SK-N-SH (cell line): ENCODE measurements around the gene NAALADL2. TPM values are rescaled to one million over a fixed set of nuclear protein-coding genes. Genes with fewer than 3 reads are reported as not detected.
A peak's percentile ranks its signal among the peaks of the same experiment; 100 is the strongest.

Experiments
- CTCF ChIA-PET: fragments of 300-600, 350-600 bp; formaldehyde crosslinking; extraction: SDS; loops from one replicate; lab custom pipeline; 2021; lab: Yijun Ruan, JAX
- POLR2A ChIA-PET: fragments of 350-600 bp; sonication (Branson Sonifier 250); formaldehyde crosslinking; extraction: SDS; loops from one replicate; lab custom pipeline; 2020; ENCODE audit warnings: antibody characterized with exemption, inconsistent platforms; lab: Yijun Ruan, JAX
- DNase-seq: peaks from one replicate; pipeline ENCODE4 v3.0.0; 2012
- H2AFZ ChIP-seq: fragments of 200-600 bp; sonication (generic); 2 replicates; pipeline ENCODE4 v1.8.1; 2016; ENCODE audit warnings: antibody characterized with exemption, mild to moderate bottlenecking, low read depth
- H3F3A ChIP-seq: fragments of 200-600 bp; sonication (generic); replicated peaks from 2 replicates; pipeline ENCODE3; 2016; ENCODE audit warnings: antibody characterized with exemption, mild to moderate bottlenecking; ENCODE audit not compliant: insufficient read depth
- H3K27ac ChIP-seq, 2 experiments: fragments of 200-500 bp in 1 of 2; fragments of 200-600 bp in 1 of 2; sonication (Bioruptor generic) in 1 of 2; sonication (generic), shearing (Covaris generic) in 1 of 2; 2 replicates each; pipeline versions ENCODE4 v1.5.1 to v1.6.1; 2014 to 2016; ENCODE audit warnings: low read depth in 2 of 2, inconsistent platforms in 1 of 2, low read length in 1 of 2, mild to moderate bottlenecking in 1 of 2, mixed read lengths in 1 of 2
- H3K27me3 ChIP-seq: fragments of 200-600 bp; sonication (generic), shearing (Covaris generic); 2 replicates; pipeline ENCODE4 v1.6.1; 2016; ENCODE audit warnings: mixed run types; ENCODE audit not compliant: insufficient read depth
- H3K36me3 ChIP-seq, 2 experiments: fragments of 200-500 bp in 1 of 2; fragments of 200-600 bp in 1 of 2; sonication (Bioruptor generic) in 1 of 2; sonication (generic) in 1 of 2; replicated peaks in 1 of 2; 2 replicates each; pipeline versions ENCODE3 to v1.5.1; 2014 to 2016; ENCODE audit warnings: low read length in 1 of 2, mild to moderate bottlenecking in 1 of 2; ENCODE audit not compliant: insufficient read depth in 2 of 2, control insufficient read depth in 1 of 2
- H3K4me1 ChIP-seq, 2 experiments: fragments of 200-500 bp in 1 of 2; fragments of 200-600 bp in 1 of 2; sonication (Bioruptor generic) in 1 of 2; sonication (generic), shearing (Covaris generic) in 1 of 2; 2 replicates each; pipeline versions ENCODE4 v1.5.1 to v1.6.1; 2014 to 2016; ENCODE audit warnings: low read depth in 1 of 2, low read length in 1 of 2, mixed run types in 1 of 2; ENCODE audit not compliant: insufficient read depth in 2 of 2, control insufficient read depth in 1 of 2
- H3K4me2 ChIP-seq: fragments of 200-600 bp; sonication (generic), shearing (Covaris generic); 2 replicates; pipeline ENCODE4 v1.6.1; 2017; ENCODE audit warnings: mixed run types
- H3K4me3 ChIP-seq, 2 experiments: fragments of 200-500 bp in 1 of 2; fragments of 200-600 bp in 1 of 2; sonication (Bioruptor generic) in 1 of 2; sonication (generic), shearing (Covaris generic) in 1 of 2; 2 replicates each; pipeline versions ENCODE4 v1.5.1 to v1.8.1; 2014 to 2016; ENCODE audit warnings: low read depth in 2 of 2, inconsistent platforms in 1 of 2, low read length in 1 of 2, mild to moderate bottlenecking in 1 of 2, mixed read lengths in 1 of 2, moderate library complexity in 1 of 2
- H3K79me2 ChIP-seq: fragments of 200-600 bp; sonication (generic); 2 replicates; pipeline ENCODE4 v1.8.1; 2017; ENCODE audit warnings: mild to moderate bottlenecking; ENCODE audit not compliant: insufficient read depth
- H3K9ac ChIP-seq: fragments of 200-600 bp; sonication (generic); 2 replicates; pipeline ENCODE4 v1.6.1; 2017; ENCODE audit warnings: mixed run types
- H3K9me2 ChIP-seq: fragments of 200-600 bp; sonication (generic); 2 replicates; pipeline ENCODE4 v1.6.1; 2017; ENCODE audit warnings: mixed run types
- H3K9me3 ChIP-seq: fragments of 200-600 bp; sonication (generic); 2 replicates; pipeline ENCODE4 v1.6.1; 2017; ENCODE audit warnings: mixed run types, mild to moderate bottlenecking, moderate library complexity
- H4K20me1 ChIP-seq: fragments of 200-600 bp; sonication (generic); 2 replicates; pipeline ENCODE4 v1.6.1; 2017; ENCODE audit warnings: mild to moderate bottlenecking, mixed run types; ENCODE audit not compliant: insufficient read depth
- ELF1 ChIP-seq: IDR thresholded peaks from 2 replicates; pipeline ENCODE4 v1.4.0; 2012
- EZH2phosphoT487 ChIP-seq: fragments of 200-600 bp; sonication (generic); IDR thresholded peaks from 2 replicates; pipeline ENCODE4 v1.6.1; 2017; ENCODE audit warnings: low read depth, mixed run types, mild to moderate bottlenecking, antibody characterized with exemption, moderate library complexity, borderline replicate concordance
- IRF3 ChIP-seq: fragments of 150-350 bp; IDR thresholded peaks from 2 replicates; pipeline ENCODE4 v1.6.1; 2016; ENCODE audit warnings: mild to moderate bottlenecking, low read depth, low read length
- NRF1 ChIP-seq: IDR thresholded peaks from 2 replicates; pipeline ENCODE4 v1.6.1; 2012; ENCODE audit warnings: low read depth, mild to moderate bottlenecking, low read length
- POLR2AphosphoS5 ChIP-seq: IDR thresholded peaks from 2 replicates; pipeline ENCODE4 v1.6.1; 2012; ENCODE audit warnings: low read depth, low read length
- RAD21 ChIP-seq: IDR thresholded peaks from 2 replicates; pipeline ENCODE4 v1.6.1; 2012; ENCODE audit warnings: mild to moderate bottlenecking, low read length
- REST ChIP-seq: IDR thresholded peaks from 2 replicates; pipeline ENCODE4 v1.6.1; 2012; ENCODE audit warnings: mild to moderate bottlenecking, low read depth, low read length, moderate library complexity
- SIN3A ChIP-seq: IDR thresholded peaks from 2 replicates; pipeline ENCODE4 v1.6.1; 2012; ENCODE audit warnings: low read depth, mild to moderate bottlenecking, low read length, moderate library complexity, borderline replicate concordance
- TCF12 ChIP-seq: IDR thresholded peaks from 2 replicates; pipeline ENCODE4 v1.4.0; 2012
- TEAD4 ChIP-seq: IDR thresholded peaks from 2 replicates; pipeline ENCODE4 v1.4.0; 2012; ENCODE audit warnings: mild to moderate bottlenecking, borderline replicate concordance; ENCODE audit not compliant: insufficient read depth
- USF1 ChIP-seq: IDR thresholded peaks from 2 replicates; pipeline ENCODE4 v1.4.0; 2012; ENCODE audit warnings: low read depth, borderline replicate concordance
- YY1 ChIP-seq: IDR thresholded peaks from 2 replicates; pipeline ENCODE4 v1.4.0; 2012; ENCODE audit warnings: low read depth, mild to moderate bottlenecking
- WGBS: methylation state at CpG from one replicate; pipeline ENCODE4 v1.1.6; 2017; ENCODE audit warnings: low lambda C conversion rate; 5-methylcytosine and 5-hydroxymethylcytosine counted together
- polyA plus RNA-seq, 3 experiments: library from polyadenylated mRNA; depleted of rRNA; stranded (reverse); fragments of >200 nt; gene quantifications; 2 replicates each; pipeline ENCODE4 v1.2.3, GENCODE V29; 2012

Gene NAALADL2
- polyA plus RNA-seq, 1 of the 3 experiments (the other 2 are of a cell fraction), result 1.2 TPM

GRCh38 chr3:175585898-175586297 is 726.8 kb downstream of the NAALADL2 start:
- Histone ChIP-seq H3K4me3 (no peak overlapping the region), H3K4me1 (no peaks in the 10 kb centered on the region), H3K27me3 (no peaks in the 10 kb centered on the region), H3K9ac (no peak overlapping the region), H4K20me1 (no peaks in the 10 kb centered on the region), H2AFZ (no peak overlapping the region), H3K9me2 (no peaks in the 10 kb centered on the region), H3F3A (no peaks in the 10 kb centered on the region), H3K9me3 (no peaks in the 10 kb centered on the region), H3K79me2 (no peaks in the 10 kb centered on the region), H3K4me2 (no peak overlapping the region), H3K36me3 (no peaks in the 10 kb centered on the region), H3K27ac (no peak overlapping the region)
- no peak for TF ChIP-seq EZH2phosphoT487
- TF ChIP-seq TEAD4, result no peak
- no peak for TF ChIP-seq POLR2AphosphoS5
- no peak for TF ChIP-seq REST
- no peak for TF ChIP-seq USF1
- TF ChIP-seq ELF1, result no peak
- TF ChIP-seq SIN3A, result no peak
- TF ChIP-seq YY1, result no peak
- no peak for TF ChIP-seq TCF12
- DNase-seq, result no peak
- CTCF ChIA-PET, result no interaction called here
- POLR2A ChIA-PET, result no interaction called here
- WGBS, result 57% methylated on average over 2 of the region's 2 CpGs

GRCh38 chr3:175590745-175591144 is 731.6 kb downstream of the NAALADL2 start:
- H3K9me2 ChIP-seq, result no peaks in the 10 kb centered on the region
- no peak for TF ChIP-seq RAD21
- TF ChIP-seq NRF1, result no peak
- TF ChIP-seq IRF3, result no peak
- no peak for TF ChIP-seq EZH2phosphoT487
- TF ChIP-seq REST, result no peak
- no peak for TF ChIP-seq USF1
- no peak for TF ChIP-seq SIN3A
- H2AFZ ChIP-seq, result no peak overlapping the region
- WGBS, result 83% methylated on average over 3 of the region's 3 CpGs
- no peaks in the 10 kb centered on the region for H3K79me2 ChIP-seq
- no peaks in the 10 kb centered on the region for H4K20me1 ChIP-seq
- no peaks in the 10 kb centered on the region for H3K36me3 ChIP-seq
- H3K27ac ChIP-seq, result peak overlapping the region in 1 of 2 experiments; percentile 28; a peak in 1 of 4 replicates
- H3K9ac ChIP-seq, result no peak overlapping the region
- H3K9me3 ChIP-seq, result no peaks in the 10 kb centered on the region
- no peak overlapping the region for H3K4me3 ChIP-seq
- CTCF ChIA-PET, result no interaction called here
- H3F3A ChIP-seq, result no peaks in the 10 kb centered on the region
- no peak for DNase-seq
- no peaks in the 10 kb centered on the region; a peak in 1 of 4 replicates for H3K4me1 ChIP-seq
- no peak overlapping the region for H3K4me2 ChIP-seq
- POLR2A ChIA-PET, result no interaction called here
- H3K27me3 ChIP-seq, result no peaks in the 10 kb centered on the region
